NCI-H2029 (cell line): ENCODE measurements around the gene SHISAL2B.
"Not testable (repeated sequence)": the region's sequence is repeated elsewhere in the genome, so short reads cannot be mapped to it uniquely, and the experiment has no call there.

ENCODE experiments used
- DNase-seq: peaks from one replicate; lab custom pipeline; 2025; lab: John Stamatoyannopoulos, UW

The SHISAL2B gene

DNA sequence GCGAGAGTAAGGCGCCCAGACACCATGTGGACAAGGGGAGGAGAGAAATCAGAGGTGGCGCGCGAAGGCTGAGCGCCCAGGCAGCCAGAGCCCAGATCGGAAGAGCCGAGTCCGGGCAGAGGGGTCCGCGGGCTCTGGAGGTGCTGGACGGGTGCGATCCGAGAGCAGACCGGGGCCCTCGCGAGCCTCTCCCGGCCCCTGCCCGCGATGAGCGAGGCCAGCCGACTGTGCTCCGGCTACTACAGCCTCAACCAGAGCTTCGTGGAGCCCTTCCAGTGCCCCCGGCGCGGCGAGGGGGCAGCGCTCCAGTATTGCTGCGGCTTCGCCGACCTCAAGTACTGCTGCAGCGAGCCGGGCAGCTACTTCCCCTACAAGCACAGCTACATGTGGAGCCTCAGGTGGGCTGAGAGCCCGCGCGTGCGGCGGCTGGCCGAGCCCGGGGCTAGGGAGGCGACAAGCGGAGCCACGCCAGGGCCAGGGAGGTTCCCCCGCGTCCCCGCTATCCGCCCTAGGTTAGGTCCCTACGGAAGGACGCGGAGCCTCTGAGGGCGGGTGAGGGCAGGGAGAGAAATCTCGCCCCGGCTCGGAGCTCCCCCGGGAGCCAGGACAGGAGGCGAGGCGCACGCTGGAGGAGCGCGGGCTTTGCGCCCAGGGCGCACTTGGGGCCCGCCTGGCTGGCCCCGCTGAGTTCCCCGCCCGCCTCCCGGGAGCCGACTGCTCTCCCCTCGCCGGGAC, at the start of gene SHISAL2B:
TSS of gene SHISAL2B (plus strand) at position 87 of the 735 bp plus-strand sequence. CDS start at position 208, 121 bp downstream.
- DNase-seq, result no peak

GRCh38 chr5:64644831-64645230, 45.5 kb upstream of the SHISAL2B start:
- no peak for DNase-seq

GRCh38 chr5:64646169-64646568, 44.1 kb upstream of the SHISAL2B start:
- no peak for DNase-seq

DNA sequence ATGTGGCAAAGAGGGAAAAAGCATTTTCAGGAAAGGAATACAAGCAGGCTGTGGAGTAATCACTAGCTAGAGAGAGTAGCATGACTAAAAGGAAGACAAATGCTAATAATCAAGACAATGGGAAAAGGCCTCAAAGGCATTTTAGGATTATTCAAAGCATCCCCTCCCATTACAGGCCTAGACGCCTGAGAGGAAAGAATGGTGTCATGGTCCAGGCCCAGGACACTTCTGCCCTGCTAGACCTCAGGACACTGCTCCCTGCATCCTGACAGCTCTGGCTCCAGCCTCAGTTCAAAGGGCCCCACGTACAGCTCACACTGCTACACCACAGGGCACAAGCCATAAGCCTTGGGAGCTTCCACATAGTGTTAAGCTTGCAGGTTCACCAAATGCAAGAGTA, 40.8 kb upstream of the SHISAL2B start:
- DNase-seq, result no peak

DNA sequence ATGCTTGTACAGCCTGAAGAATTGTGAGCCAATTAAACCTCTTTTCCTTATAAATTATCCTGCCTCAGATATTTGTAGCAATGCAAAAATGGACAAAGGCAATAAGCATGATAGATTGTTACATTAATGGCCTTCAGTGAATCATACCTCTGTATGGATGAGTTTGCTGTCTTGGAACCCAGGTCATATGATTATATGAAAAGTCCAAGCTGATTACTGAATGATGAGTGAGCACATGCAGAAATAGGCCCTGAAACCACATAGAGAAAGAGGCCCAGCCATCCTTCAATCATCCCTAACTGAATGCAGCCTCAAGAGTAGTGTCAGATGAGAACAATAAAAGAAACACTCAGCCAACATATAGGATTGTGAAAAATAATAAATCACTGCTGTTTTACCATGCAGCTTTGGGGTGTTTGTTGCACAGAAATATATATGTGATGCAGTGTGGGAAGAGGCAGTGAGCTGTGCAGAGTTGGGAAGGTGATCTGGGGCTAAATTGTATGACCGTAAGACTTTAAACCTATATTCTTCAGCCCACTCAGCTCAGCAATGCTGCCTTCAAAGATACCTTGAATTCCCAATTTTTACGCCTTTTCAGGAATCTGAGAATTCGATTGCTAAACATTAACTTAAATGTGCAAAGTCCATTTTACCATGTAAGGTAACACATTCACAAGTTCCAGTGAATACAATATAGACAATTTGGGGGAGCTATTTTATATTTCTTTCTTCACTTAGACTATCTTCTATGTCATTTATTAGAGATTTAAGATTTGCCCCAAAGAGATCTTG, 36.3 kb upstream of the SHISAL2B start:
- no peak for DNase-seq

DNA sequence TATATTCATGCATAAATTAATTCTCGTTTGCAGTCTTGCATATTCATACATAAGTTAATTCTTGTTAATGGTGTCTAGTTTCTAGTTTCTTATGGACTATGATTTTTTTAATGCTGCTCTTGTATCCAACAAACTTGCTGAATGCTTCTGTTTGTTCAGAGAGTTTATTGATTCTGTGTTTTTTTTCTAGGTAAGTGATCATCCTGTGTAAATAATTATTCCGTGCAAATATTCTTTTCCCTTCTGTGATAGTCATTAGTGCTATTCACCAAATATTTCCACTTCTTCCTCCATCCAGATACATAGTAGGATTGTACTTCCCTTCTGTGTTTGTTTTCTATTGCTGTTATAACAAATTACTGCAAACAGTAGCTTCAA, 35.8 kb upstream of the SHISAL2B start:
- DNase-seq, result no peak

DNA sequence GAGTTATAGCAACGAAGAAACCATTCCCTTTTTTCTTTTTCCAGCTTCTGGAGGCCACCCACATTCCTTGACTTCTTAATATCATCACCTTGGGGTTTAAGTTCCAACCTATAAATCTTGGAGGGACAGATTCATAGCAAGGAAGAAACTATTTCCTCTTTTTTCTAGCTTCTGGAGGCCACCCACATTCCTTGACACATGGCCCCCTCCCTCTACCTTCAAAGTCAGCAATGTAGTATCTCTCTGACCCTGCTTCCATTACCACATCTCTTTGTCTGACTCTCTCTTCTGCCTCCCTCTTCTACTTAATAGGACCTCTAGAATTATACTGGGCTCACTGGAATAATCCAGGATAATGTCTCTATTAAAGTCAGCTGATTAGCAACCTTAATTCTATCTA, 34.7 kb upstream of the SHISAL2B start:
- no peak for DNase-seq

GRCh38 chr5:64659289-64659688, 31.0 kb upstream of the SHISAL2B start:
- no peak for DNase-seq

GRCh38 chr5:64663181-64663580, 27.1 kb upstream of the SHISAL2B start:
- DNase-seq, result not testable (repeated sequence)

DNA sequence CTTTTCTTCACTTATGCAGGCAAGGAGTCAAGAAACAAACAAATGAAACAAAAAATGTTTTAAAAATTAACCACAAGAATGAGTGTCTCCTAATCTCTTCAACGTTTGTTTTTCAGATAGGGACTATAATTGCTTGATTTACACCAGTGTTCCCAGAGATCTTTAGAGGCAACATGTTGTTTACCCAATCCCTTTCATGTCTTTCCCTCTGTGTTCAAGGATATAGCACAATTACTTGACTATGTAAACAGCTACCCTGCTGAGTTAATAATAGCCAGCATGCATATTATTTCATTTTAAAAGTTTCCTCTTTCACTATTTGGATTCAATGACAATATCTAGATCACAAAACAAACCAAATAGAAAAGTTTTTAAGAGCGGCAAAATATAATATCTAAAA, 25.1 kb upstream of the SHISAL2B start:
- no peak for DNase-seq

DNA sequence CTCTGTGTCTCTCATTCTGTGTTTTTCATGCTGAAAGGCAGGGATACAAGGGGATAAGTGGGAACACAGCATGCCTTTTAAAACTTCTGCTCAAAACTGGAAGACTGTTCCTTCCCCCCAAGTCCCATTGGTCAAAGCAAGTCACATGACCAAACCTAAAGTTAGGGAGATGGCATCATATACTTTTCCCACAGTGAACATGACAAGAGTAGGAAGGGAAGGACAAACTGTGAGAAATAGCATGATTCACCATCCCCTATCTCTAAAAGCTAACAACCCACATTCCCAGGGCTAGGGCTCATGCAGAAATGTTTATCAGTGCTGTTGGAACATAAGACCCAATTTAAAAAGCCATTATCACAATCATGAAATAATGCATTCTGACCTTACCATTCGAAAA, 24.2 kb upstream of the SHISAL2B start:
- DNase-seq, result no peak

DNA sequence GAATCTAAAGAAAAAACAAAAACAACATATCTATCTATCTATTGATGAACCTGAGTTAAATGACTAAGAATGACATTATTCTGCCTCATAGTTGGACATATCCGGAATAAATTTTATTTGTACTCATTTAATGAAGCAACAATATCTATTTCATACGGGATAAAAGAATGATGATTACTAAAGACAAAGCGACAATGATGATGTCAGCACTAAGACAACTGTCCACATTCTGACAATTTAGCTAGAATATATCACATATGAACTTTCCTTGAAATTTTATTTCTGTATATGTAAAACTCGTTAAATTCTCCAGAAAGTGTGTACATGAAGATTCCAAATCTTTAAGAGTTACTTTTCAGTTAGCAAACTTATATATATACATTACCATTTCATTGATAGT, 23.2 kb upstream of the SHISAL2B start:
- no peak for DNase-seq

- no peak for DNase-seq
Measured at GRCh38 chr5:64670277-64670676, 20.0 kb upstream of the SHISAL2B start.

DNA sequence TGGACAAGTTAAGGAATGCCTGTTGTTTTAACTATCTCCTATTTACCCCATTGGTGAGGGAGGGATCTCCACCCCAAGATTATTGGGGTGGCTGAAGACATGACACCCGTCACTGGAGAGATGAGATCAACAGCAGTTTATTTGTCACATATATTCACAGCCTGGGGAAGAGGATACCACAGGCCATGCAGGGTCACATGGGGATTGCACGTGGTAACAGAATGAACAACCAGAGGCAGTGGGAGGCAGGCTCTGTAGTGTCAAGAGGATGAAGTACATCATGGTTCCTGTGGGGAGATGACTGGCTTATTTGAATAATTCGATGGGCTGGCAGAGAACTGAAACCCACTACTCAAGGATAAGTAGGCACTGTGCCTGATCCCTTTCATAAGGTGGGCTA, 18.6 kb upstream of the SHISAL2B start:
- DNase-seq, result no peak

DNA sequence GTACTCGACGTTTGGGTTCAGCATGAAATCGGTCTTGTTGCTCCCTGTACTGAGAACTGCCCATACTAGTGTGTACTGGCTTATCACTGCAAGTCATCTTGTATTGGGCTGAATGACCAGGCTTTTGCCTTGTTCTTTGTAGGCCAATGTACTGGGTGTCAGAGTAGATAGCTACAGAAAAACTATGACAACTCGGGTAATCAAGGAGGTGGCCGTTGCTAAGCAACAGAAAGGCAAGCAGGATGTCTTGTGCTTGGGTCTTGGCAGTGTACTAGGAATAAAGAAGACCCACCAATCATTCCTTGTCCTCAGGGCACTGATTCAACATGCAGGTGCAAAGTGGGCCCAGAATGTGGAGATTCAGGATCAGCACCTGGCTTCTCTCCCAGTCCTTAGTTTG, 11.9 kb upstream of the SHISAL2B start:
- DNase-seq, result no peak

DNA sequence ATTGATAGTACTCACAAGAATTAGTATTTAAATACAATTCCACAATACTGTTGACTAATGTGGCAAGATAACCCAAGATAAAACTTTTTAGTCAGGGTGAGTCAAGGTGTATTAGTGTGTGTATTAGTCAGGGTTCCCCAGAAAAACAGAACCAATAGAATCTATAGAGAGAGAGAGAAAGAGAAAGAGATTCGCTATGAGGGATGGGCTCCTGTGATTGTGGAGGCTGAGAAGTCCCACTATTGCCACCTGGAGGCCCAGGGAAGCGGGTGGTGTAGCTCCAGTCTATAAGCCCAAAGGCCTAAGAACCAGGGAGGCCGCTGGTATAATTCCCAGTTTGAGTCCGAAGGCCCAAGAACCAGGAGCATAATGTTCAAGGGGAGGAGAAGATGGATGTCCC, 10.0 kb upstream of the SHISAL2B start:
- DNase-seq, result no peak

DNA sequence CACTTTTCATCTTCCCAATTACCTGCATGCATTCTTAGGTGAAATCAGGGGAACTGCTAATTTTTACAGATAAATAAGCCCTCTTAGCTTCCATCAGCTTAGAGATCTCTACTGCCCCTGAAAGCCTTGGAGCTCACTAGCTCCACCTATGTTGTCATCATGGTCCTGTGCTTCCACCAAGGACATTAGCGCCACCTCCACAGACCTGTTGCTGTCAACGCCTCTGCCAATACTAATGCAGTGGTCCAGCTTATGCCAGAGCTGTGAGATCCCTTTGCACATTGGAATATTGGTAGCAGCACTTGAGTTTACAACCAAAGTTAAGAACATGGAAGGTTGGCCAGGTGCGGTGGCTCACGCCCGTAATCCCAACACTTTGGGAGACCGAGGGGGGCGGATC, 7.7 kb upstream of the SHISAL2B start:
- no peak for DNase-seq

- DNase-seq, result no peak
Measured at GRCh38 chr5:64685866-64686265, 4.4 kb upstream of the SHISAL2B start.

GRCh38 chr5:64688391-64688790, 1.9 kb upstream of the SHISAL2B start:
- DNase-seq, result no peak

DNA sequence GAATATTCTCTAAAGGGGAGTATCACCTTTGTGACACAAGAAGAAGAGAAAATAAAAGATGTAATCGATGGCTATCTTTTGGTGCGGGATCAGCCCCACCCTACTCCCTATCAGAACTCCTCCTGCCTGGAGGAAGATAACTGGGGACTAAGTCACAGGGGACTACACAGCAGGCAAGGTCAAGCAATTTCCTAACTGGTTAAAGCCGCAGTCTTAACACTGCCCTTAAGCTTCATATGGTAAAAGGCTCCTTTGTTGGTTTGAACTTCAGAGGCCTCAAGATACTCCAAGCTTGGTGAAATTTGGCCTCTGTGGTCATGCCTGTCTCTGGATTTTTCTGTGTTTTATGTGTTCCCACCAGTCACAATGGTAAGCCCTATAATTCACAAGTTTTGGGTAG, 1.3 kb upstream of the SHISAL2B start:
- no peak for DNase-seq

GRCh38 chr5:64690104-64690416, 243 bp upstream of the SHISAL2B start:
- no peak for DNase-seq

- no peak for DNase-seq
Measured at GRCh38 chr5:64691291-64691690, 988 bp downstream of the SHISAL2B start.

DNA sequence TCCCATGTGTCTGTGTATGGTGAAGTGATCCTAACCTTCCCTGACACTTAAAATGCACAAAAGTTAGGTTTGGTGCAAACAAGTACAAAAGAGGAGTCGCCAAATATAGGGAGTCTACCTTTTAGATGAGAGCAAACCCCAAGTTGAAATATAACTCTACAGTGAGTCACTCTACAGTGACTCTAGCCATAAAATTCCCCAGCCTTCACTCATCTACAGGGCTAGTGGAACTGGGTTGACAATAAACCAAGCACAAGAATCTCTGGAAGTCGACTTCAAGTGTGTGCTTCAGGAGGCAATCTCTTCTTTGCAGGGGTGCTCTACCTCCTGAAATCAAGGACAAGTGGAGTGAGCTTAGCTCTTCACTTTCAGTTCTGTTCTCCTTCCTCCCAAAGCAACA, 3.3 kb downstream of the SHISAL2B start:
- DNase-seq, result no peak

DNA sequence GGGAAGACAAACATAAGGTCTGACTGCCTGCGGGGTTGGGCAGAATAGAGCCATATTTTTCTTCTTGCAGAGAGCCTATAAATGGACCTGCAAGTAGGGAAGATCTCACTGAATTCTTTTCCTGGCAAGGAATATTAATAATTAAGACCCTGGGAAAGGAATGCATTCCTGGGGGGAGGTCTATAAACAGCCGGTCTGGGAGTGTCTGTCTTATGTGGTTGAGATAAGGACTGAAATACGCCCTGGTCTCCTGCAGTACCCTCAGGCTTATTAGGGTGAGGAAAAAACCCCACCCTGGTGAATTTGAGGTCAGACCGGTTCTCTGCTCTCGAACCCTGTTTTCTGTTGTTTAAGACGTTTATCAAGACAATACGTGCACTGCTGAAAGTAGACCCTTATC, 6.1 kb downstream of the SHISAL2B start:
- not testable (repeated sequence) for DNase-seq
